GM18508 (cell line): ENCODE measurements around the gene PSKH1.

Source experiments
- ATAC-seq: cut with Tn5 transposase; IDR thresholded peaks from one replicate; pipeline ENCODE4 v1.9.1; 2021; ENCODE audit warnings: moderate number of reproducible peaks; ENCODE audit not compliant: insufficient read depth, unreplicated experiment

The PSKH1 gene

DNA sequence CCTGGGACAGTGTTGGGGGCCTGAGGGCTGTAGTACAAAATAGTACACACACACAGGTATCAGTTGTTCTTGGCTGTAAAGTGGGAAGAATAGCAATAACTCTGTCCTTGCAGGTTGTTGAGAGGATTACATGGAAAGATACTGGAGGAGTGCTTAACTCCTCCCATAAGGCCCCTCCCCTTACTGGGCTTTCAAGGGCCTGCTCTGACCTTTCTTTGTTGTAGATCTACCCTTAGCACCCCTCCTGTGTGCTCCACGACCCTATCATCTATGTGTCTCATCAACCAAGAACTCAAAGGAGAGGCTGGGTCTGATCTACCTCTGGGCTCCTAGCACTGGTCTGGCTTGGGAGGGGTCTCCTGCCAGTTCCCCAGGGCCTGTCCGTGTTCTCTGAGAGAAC is 28.5 kb upstream of the PSKH1 start:
- ATAC-seq, result no peak

GRCh38 chr16:67865318-67865717 is 27.7 kb upstream of the PSKH1 start:
- no peak for ATAC-seq

GRCh38 chr16:67868290-67868689 is 24.8 kb upstream of the PSKH1 start:
- ATAC-seq, result no peak

DNA sequence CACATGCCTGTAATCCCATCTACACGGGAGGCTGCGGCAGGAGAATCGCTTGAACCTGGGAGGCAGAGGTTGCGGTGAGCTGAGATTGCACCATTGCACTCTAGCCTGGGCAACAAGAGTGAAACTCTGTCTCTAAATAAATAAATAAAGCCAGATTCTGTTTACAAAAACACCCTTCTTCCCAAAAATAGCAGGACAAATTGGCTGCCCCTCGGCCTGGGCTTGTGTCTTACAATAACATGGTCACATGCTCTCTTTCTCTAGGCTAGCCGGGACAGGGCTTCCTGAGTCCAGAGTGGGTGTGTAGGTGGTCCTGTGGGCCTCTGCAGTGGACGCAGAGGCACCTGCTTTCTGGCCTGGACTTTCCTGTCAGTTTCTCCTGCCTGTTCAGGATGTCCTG is 23.4 kb upstream of the PSKH1 start:
- no peak for ATAC-seq

DNA sequence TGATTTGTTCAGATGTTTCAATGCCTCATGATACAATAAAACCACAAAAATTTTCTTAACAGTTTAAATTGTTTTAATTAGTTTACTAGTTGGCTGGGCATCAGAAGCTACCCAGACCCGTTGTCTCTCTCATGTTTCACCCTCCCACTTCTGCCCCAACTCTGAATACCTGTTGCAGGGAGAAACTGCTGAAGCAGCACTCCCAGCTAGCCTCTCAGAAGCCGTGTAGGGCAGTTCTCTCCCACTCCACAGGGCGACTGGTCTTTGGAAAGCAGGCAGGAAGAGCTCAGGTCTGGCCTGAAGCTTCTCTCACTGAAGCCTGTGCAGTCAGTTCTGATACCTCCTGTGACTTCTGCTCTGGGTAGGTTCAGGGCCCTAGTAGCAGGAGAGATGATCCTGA is 21.8 kb upstream of the PSKH1 start:
- ATAC-seq, result no peak

DNA sequence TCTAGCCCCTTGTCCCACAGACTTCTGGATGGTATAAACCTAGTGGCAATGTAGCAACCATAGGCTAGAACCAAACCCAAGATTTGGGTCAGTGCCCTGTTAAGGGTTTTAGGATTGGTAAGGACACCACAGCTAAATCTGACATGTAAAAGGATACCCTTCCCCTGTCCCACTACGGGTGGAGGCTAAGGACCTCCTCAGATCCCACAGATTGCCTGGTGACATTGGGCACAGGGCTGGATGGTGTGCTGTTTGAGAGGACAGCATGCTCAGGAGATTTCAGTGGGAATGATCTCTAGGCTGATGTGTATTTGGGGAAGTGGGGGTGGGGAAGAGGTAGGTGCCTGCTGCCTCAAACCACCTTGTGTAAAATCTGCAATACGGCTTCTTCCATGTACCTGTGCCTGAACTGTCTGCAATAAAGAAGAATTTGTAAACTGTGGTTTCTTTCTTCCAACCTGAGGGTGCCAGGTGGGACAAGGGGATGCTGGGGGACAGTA is 20.9 kb upstream of the PSKH1 start:
- no peak for ATAC-seq

DNA sequence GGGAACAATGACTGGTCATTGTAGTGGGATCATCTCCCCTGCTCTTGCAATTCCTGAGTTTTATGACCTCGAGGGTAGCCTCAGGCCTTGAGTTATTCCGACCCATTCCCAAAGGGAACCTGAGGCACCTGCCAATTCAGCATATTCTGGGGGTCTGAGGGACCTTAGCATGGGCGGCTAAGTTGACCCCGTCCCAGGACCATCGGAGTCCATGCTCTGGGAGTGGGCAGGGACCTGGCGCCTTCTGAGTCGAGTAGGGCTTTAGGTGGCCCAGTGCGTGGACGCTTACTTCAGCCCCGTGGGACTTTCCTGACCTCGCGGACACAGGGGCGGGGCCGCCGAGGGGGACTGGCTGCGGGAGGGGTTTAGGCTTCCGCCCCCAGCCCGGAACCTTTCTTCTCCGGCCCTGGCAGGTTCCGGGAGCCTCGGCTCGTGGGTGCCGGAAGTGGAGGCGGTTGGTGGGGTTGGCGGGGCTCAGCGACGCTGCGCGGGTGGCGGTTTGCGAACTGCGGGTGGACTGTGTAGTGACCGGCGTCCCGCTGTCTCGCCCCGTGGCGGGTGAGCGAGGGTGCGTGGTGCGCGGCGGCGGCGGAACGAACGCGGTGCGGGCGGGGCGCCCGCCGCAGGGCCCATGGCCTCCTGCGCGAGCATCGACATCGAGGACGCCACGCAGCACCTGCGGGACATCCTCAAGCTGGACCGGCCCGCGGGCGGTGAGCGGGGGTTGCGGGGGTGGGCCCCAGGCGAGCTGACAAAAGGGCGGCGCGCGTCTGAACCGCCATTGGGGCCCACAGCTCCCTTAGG is 20.2 kb upstream of the PSKH1 start, which contains the start of gene EDC4:
Gene EDC4 (plus strand): TSS at position 422 of the 804 bp plus-strand sequence. CDS start 210 bp downstream, at position 632.
- ATAC-seq, result no peak

DNA sequence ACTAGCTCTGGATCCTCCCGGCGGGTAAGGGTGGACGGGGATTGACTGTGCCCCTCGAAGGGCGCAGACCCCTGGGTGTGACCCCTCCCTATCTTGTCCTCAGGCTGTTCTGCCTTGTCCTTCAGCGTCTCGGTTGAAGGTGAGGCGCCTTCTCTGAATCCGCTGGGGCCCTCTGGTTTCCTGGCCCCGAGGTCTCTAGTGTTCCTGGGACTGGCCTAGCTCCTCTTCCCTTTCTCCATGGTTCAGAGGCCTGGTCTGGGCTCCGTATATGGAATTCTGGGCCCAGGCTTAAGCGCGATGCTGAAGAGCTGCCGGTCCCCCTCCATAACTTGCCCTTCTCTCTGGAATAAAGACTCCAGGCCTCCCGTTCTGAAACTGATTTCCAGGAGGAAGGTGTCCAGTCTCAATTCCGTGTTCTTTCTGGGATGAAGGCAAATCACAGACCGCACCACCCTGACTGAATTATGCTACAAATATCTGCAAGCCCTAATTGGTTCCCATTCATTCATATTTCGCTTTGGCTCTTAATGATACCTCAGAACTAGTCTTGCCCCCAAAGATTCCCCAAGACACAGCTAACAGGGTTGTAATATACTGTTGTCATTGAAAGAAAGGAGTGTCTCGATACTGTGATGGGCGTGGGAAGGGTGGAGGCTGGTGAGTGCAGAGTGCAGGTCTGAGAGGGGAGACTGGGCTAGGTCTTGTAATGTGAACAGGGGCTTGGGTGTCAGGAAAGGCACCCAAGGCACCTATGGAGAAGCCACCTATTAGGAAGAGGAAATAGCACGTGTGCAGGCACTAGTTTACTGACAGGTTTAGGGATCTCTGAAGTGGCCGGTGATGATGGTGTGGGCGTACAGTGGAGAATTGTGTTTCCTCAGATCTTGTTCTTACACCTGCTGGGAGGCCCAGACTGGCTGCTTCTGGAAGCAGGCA is 19.4 kb upstream of the PSKH1 start:
- ATAC-seq, result no peak

GRCh38 chr16:67874372-67874771 is 18.7 kb upstream of the PSKH1 start:
- ATAC-seq, result no peak

- ATAC-seq, result no peak
Observed at GRCh38 chr16:67877064-67877463, 16.0 kb upstream of the PSKH1 start.

DNA sequence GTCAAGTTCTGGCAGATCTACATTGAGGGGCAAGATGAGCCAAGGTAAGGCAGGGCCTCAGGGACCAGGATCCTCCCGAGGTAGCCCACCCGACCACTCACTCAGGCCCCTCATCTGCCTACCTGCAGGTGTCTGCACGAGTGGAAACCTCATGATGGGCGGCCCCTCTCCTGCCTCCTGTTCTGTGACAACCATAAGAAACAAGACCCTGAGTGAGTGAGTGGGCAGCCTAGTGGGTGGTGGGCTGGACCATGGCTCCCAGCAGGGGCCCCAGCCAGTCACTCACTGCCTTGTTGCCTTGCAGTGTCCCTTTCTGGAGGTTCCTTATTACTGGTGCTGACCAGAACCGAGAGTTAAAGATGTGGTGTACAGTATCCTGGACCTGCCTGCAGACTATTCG is 14.8 kb upstream of the PSKH1 start:
- no peak for ATAC-seq

- no peak for ATAC-seq
Observed at GRCh38 chr16:67878846-67879245, 14.2 kb upstream of the PSKH1 start.

DNA sequence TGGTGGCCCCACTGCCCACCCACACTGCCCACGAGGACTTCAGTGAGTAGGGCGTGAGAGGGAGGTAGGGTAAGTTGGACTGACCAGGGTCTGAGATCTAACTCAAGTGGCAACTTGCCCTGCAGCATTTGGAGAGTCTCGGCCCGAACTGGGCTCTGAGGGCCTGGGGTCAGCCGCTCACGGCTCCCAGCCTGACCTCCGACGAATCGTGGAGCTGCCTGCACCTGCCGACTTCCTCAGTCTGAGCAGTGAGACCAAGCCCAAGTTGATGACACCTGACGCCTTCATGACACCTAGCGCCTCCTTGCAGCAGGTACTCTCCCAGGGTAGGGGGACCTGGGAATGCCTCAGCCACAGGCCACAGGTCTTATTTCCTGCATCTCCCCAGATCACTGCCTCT is 13.6 kb upstream of the PSKH1 start:
- no peak for ATAC-seq

DNA sequence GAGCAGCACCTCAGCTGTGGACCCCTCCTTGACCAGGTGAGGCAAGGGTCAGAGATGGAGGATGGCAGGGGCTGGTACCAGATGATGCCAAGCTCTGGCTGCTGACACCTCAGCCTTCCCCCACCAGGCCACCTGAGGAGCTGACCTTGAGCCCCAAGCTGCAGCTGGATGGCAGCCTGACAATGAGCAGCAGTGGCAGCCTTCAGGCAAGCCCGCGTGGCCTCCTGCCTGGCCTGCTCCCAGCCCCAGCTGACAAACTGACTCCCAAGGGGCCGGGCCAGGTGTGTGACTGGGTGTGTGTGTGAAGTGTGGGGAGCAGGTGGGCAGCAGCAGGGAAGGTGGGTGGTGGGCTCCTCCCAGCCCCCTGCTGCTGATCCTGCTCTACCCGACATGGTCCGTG is 13.1 kb upstream of the PSKH1 start:
- ATAC-seq, result no peak

- no peak for ATAC-seq
Observed at GRCh38 chr16:67880584-67880983, 12.5 kb upstream of the PSKH1 start.

DNA sequence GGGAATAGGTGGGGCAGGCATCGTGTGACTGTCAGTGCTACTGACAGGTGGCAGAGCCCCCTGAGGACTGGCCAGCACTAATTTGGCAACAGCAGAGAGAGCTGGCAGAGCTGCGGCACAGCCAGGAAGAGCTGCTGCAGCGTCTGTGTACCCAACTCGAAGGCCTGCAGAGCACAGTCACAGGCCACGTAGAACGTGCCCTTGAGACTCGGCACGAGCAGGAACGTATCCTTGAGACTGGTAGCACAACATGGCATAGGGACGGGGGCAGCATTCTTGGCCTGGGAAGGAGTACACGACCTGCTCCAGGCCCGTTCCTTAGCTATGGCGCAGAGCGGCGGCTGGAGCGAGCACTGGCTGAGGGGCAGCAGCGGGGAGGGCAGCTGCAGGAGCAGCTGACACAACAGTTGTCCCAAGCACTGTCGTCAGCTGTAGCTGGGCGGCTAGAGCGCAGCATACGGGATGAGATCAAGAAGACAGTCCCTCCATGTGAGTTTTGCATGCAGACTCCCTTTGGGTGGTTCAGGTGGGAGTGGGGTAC is 11.4 kb upstream of the PSKH1 start:
- no peak for ATAC-seq

DNA sequence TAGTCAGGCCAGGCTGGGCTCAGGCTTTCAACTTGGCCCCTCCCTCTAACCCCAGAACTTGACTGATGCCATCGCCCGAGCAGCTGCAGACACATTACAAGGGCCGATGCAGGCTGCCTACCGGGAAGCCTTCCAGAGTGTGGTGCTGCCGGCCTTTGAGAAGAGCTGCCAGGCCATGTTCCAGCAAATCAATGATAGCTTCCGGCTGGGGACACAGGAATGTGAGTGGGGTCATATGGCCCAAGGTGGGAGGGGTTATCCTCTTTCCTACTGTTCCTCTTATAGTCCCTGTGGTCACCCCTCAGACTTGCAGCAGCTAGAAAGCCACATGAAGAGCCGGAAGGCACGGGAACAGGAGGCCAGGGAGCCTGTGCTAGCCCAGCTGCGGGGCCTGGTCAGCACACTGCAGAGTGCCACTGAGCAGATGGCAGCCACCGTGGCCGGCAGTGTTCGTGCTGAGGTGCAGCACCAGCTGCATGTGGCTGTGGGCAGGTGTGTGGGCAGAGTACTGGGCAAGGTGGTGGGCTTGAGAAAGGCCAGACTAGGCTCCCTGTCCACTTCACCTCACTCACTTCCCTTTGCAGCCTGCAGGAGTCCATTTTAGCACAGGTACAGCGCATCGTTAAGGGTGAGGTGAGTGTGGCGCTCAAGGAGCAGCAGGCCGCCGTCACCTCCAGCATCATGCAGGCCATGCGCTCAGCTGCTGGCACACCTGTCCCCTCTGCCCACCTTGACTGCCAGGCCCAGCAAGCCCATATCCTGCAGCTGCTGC is 10.5 kb upstream of the PSKH1 start:
- ATAC-seq, result no peak

GRCh38 chr16:67883146-67883871 is 9.7 kb upstream of the PSKH1 start:
- no peak for ATAC-seq

DNA sequence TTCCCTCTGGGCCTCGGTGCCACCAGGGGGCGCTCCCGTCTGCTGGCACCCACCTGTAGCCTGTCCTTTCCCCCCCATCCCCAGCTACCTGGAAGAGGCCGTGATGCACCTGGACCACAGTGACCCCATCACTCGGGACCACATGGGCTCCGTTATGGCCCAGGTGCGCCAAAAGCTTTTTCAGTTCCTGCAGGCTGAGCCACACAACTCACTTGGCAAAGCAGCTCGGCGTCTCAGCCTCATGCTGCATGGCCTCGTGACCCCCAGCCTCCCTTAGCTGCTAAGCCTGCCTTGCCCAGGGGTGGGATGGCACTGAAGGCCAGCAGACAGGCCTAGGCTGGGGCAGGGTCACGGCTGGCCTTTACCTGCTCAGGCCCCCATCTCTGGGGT is 9.2 kb upstream of the PSKH1 start:
- no peak for ATAC-seq

GRCh38 chr16:67884684-67885083 is 8.4 kb upstream of the PSKH1 start, which contains the start of gene NRN1L:
NRN1L (plus strand) TSS chr16:67884885; CDS start chr16:67884904, 19 bp downstream.
- ATAC-seq, result no peak
